Measurements from ENCODE around the gene CFAP74. TPM values are rescaled to one million over a fixed set of nuclear protein-coding genes. Genes with fewer than 3 reads are reported as not detected.

The CFAP74 gene
- total and polyA plus RNA-seq, 2 of the 13 experiments (the other 11 are each of a cell fraction or from before 2014, with no cell fraction given), result 0.27 to 0.62 TPM

- TF ChIP-seq ZFY (CRISPR knock-in tag; IDR thresholded peaks at IDR 0.05), result peak; percentile 64; the same call in 1 of the 2 replicates
- no peak for TF ChIP-seq ZNF607 (CRISPR knock-in tag; IDR thresholded peaks at IDR 0.05; ENCODE audit: borderline replicate concordance)
- TF ChIP-seq MXD3 (CRISPR knock-in tag; IDR thresholded peaks at IDR 0.05), result no peak; the same call in 1 of the 2 replicates
- no peak for TF ChIP-seq KDM1A (CRISPR knock-in tag; IDR thresholded peaks at IDR 0.05)
- TF ChIP-seq HNF1B (CRISPR knock-in tag; IDR thresholded peaks at IDR 0.05), result peak; percentile 72
- TF ChIP-seq TEAD3 (CRISPR knock-in tag; optimal IDR thresholded peaks at IDR 0.05; ENCODE audit: borderline replicate concordance), result peak; percentile 34
- 0 out of 2 replicates have a peak, but pooled peaks have one; percentile 36 for TF ChIP-seq CBX5 (CRISPR knock-in tag; IDR thresholded peaks at IDR 0.05; ENCODE audit: borderline replicate concordance)
- 0 out of 2 replicates have a peak, but pooled peaks have one; percentile 56 for TF ChIP-seq HBP1 (CRISPR knock-in tag; IDR thresholded peaks at IDR 0.05; ENCODE audit: low read depth)
- TF ChIP-seq SMC3 (IDR thresholded peaks at IDR 0.05; ENCODE audit: low read length), result no peak
- peak; percentile 54; the same call in 1 of the 2 replicates for TF ChIP-seq UBTF (CRISPR knock-in tag; IDR thresholded peaks at IDR 0.05)
- peak; percentile 68; the same call in 1 of the 2 replicates for TF ChIP-seq ZFP90 (CRISPR knock-in tag; IDR thresholded peaks at IDR 0.05; ENCODE audit: borderline replicate concordance)
- peak; percentile 86 for TF ChIP-seq HOXD1 (CRISPR knock-in tag; IDR thresholded peaks at IDR 0.05)
- TF ChIP-seq PHF21A (CRISPR knock-in tag; IDR thresholded peaks at IDR 0.05), result peak; percentile 67
- no peak for TF ChIP-seq PHF5A (CRISPR knock-in tag; IDR thresholded peaks at IDR 0.05; ENCODE audit: low read depth, unreplicated experiment)
- TF ChIP-seq ZFP36L2 (CRISPR knock-in tag; IDR thresholded peaks at IDR 0.05), result no peak; the same call in 1 of the 2 replicates
- TF ChIP-seq BRD4 (CRISPR knock-in tag; IDR thresholded peaks at IDR 0.05), result 0 out of 2 replicates have a peak, but pooled peaks have one; percentile 77
- TF ChIP-seq ZSCAN29 (CRISPR knock-in tag; conservative IDR thresholded peaks at IDR 0.05), result no peak
- 0 out of 2 replicates have a peak, but pooled peaks have one; percentile 78 for TF ChIP-seq ZBTB7A (CRISPR knock-in tag; IDR thresholded peaks at IDR 0.05)
- TF ChIP-seq HINFP (CRISPR knock-in tag; IDR thresholded peaks at IDR 0.05; ENCODE audit: low read depth), result no peak; the same call in none of the 2 replicates
- no peak for TF ChIP-seq CBX2 (IDR thresholded peaks at IDR 0.05; ENCODE audit: low read depth, low read length)
- TF ChIP-seq CBX2 (CRISPR knock-in tag; IDR thresholded peaks at IDR 0.05; ENCODE audit: low read depth), result no peak
- TF ChIP-seq ZSCAN31 (CRISPR knock-in tag; IDR thresholded peaks at IDR 0.05; ENCODE audit: low read depth), result peak; percentile 45; the same call in 1 of the 2 replicates
Measured at GRCh38 chr1:1919304-1920056, 84.1 kb downstream of the CFAP74 start (continued).

Data from HepG2 (cell line).